GM18507 (cell line): ENCODE data around the gene ATP11C.
A peak's percentile ranks its signal among the peaks of the same experiment; 100 is the strongest.
"Not testable (repeated sequence)": the region's sequence is repeated elsewhere in the genome, so short reads cannot be mapped to it uniquely, and the experiment has no call there.

Experiments used
- DNase-seq: peaks from one replicate; pipeline ENCODE4 v3.0.0; 2011; ENCODE audit warnings: low read depth; ENCODE audit not compliant: insufficient read length; ENCODE audit errors: extremely low spot score
- FAIRE-seq: peaks from 2 replicates; lab custom pipeline; 2011; peaks lifted over from hg19 to GRCh38; lab: Jason Lieb, UNC

Gene ATP11C

GRCh38 chrX:139932901-139933796, at the start of gene ATP11C:
TSS of gene ATP11C (minus strand) at chrX:139933053. CDS start at chrX:139932042, 1,011 bp downstream.
- DNase-seq (peak; percentile 60), FAIRE-seq (peak; percentile 90)

DNA sequence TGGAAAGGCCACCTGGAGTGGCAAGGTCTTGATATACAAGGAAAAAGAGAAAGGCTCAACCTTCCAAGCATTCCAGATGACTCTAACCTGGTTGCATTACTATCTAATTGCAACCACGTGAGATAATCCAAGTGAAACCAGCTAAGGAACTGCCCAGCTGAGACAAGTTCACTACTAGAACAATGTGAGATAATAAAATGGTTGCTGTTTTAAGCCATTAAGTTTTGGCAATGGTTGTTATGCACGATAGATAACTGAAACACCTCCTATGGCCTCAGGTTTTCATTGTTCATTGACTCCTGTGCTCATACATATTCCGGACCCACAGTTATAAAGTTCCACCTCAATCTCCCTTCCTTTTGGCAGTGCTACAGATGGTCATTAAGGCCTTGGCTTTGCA, 41.6 kb upstream of the ATP11C start:
- FAIRE-seq, result no peak
- no peak for DNase-seq

DNA sequence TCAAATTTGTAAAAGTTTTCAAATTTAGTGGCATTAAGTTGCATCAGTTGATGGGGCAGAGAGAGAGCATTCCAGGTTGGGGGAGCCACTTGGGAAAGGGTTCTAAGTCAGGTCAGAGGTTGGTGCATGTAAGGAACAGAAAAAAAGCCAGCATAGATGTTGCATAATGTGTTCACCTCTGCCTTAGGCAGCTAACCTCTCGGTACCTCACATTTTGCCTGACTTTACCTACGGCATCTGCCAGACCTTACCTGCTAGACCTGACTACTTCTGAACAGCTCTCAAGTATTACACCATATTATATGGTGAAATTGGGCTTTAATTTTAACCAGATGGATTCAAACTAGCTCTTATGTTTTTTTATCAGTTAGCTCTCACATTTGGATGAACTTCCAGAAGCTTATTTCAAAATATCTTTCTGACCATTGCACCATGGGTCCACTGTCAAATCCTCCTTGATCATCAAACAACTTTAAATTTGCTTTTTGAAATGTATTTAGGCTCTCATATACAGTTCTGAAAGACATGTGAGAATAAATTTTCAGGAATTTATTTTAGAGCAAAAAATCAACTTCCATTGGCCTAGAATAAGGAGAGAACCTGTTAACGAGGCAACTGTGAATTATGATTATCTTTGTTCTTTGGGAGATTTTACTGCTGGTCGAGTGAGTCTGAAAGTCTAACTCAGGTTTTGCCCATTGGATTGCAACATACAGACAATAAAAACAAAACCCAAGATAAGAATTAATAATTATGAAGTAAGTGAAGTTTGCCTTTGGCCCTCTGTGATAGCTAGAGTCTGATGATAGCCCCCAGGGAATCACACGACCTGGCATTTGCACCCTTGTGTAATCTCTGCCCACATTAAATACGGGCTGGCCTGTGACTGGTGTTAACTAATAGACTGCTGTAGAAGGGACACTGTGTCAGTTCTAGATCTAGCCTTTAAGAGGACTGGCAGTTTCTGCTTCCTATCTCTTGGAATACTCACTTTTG, 40.1 kb upstream of the ATP11C start:
- DNase-seq, result no peak
- FAIRE-seq, result no peak

DNA sequence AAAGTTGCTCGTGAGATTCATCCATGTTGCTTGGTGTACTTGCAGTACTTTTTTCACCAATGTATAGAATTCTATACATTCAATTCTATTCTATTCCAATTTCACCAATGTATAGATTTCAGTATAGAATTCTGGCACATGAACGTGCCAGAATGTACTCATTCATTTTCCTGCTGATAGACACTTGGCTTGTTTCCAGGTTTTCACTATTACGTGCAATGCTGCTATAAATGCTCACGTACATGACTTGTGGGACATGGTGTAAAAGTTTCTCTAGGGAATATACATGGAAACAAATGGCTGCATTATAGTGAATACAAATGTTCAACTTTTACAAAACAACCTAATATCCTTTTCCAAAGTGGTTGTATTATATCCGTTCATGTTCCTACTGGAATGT, 39.3 kb upstream of the ATP11C start:
- DNase-seq (no peak), FAIRE-seq (no peak)

DNA sequence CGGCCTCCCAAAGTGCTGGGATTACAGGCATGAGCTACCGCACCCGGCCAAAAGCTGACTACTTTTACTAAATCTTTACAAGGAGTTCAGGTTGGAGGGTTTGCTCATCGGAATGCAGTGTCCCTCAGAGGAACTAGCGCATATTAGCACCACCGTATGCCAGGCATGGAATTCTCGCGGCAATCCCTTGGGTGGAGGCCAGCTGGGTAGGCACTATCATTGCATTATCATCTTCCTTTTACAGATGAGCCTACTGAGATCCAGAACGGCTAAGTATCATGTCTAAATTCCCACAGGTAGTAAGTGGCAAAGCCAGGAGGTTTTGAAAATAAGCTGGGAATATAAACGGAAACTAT, 38.5 kb upstream of the ATP11C start:
- DNase-seq (no peak), FAIRE-seq (no peak)

DNA sequence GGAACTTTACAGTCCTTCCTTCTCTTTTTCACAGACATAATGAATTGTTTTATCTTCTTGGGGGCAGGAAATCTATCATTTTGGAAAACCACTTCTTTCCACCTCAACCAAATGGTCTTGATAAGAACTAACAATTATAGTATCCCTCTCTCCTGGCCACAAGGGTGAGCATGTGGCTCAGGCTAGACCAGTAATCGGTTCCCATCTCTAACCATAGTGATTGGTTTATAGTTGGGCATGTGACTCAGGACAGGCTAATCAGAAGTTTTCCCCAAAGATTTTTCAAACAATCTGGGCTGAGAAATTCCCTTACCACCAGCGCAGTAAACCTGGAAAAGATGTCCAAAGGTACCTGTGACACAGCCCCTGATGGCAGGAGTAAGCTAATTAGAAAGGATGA, 36.4 kb upstream of the ATP11C start:
- FAIRE-seq (no peak), DNase-seq (no peak)

DNA sequence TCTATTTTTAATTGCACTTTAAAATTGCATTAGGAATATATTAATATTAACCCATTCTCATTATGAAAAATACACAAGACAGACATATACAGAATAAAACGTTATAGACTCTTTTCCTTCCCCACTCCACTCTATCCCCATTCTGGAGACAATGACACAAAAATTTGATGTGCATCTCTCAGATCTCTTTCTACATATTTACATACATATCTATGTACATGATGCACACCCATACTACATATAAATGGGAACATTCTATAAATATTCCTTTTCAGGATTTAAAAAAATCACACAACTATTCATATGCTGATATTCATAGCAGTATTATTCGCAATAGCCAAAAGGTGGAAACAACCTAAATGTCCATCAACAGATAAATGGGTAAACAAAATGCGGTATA, 34.9 kb upstream of the ATP11C start:
- FAIRE-seq (no peak), DNase-seq (no peak)

GRCh38 chrX:139967300-139967699, 34.4 kb upstream of the ATP11C start:
- DNase-seq, result no peak
- peak; percentile 45 for FAIRE-seq

- DNase-seq, FAIRE-seq: not testable (repeated sequence)
These were observed 33.3 kb upstream of the ATP11C start for GRCh38 chrX:139966159-139966558.

- DNase-seq, result no peak
- no peak for FAIRE-seq
These were observed 32.6 kb upstream of the ATP11C start, which contains the start of gene CXorf66 for GRCh38 chrX:139965421-139965820. TSS of gene CXorf66 (minus strand) at chrX:139965521. CDS start at chrX:139965496, 25 bp downstream.

DNA sequence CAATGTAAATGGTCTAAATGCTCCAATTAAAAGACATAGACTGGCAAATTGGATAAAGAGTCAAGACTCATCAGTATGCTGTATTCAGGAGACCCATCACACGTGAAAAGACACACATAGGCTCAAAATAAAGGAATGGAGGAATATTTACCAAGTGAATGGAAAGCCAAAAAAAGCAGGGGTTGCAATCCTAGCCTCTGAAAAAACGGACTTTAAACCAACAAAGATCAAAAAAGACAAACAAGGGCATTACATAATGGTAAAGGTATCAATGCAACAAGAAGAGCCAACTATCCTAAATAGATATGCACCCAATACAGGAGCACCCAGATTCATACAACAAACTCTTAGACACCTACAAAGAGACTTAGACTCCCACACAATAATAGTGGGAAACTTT, 28.2 kb upstream of the ATP11C start:
- not testable (repeated sequence) for FAIRE-seq, DNase-seq

DNA sequence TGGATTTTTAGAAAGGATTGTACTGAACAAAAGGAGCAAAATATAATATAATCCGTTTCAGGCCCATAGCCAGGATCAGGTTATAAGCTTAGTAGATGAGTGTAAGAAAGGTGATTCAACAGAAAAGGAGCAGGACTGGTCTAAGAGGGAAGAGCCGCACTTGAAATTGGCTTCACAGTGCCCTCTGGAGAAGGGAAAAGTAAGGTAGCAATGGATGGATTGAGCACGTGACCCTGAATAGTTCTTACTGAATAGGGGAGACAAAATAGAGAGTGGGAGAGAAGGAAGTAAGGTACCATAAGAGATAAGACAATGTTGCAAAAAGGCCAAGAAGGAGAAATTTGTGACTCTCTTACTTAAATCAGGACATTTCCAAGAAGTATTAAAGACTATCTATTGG, 16.9 kb upstream of the ATP11C start:
- no peak for FAIRE-seq
- DNase-seq, result no peak

DNA sequence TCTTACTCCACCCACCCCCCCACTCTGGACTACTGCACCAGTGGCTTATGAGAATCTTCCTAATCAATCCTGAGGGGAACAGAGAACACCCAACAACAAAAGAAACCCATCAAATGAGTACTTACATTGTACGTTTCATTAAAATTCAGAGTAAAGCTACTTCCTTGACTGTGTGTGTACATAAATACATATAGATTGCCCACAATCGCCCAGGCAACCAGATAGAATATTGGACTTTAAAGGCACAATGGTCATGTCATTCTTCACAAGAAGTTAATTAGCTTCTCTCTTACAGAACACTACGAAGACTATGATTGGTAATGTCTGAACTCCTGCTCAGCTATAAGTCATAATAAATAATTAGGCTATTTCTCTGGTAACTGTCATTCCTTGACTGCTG, 12.2 kb upstream of the ATP11C start:
- no peak for FAIRE-seq
- DNase-seq, result no peak

GRCh38 chrX:139936259-139936658, 3.4 kb upstream of the ATP11C start:
- FAIRE-seq, result peak; percentile 60
- DNase-seq, result no peak

DNA sequence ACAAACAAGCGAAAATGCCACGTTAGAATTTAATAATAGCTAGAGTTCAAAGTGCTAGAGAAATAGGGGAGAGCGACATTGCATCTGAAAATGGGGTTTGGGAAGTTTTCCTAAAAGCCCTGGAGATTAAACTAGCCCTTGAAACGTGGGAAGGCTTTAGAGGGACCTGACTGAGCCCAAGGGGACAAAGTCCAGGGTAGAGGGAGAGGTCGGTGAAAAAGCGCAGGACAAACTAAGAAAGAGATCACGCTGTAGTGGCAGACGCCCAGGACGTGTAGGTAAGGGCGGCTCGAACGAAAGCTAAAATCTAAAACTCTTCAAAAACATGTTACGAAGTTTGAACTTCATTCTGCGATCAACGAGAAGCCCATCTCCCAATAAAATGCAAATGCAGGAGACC, 1.1 kb upstream of the ATP11C start:
- DNase-seq (no peak), FAIRE-seq (no peak)

GRCh38 chrX:139932073-139932900, 566 bp downstream of the ATP11C start:
- DNase-seq (no peak), FAIRE-seq (no peak)

DNA sequence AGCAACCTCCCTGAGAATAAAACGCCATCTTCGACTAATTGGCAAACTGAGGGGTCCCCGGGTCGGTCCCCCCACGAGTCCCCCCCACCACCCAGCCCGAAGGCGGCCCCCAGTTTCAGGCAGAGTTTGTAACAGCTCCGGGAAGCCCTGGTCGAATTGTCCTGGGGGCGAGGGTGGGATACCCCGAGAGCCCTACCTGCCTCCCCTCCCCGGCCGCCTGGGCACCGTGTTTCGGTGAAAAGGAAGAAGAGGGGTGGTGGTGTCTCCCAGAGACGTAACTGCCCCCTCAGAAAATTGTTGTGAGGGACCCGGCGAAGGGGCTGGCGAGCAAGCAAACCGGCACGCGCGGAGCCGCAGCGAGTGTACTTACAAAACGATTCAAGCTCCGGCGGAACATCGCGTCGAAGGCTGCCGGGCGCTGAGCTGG, 1.2 kb downstream of the ATP11C start:
- DNase-seq (no peak), FAIRE-seq (no peak)

DNA sequence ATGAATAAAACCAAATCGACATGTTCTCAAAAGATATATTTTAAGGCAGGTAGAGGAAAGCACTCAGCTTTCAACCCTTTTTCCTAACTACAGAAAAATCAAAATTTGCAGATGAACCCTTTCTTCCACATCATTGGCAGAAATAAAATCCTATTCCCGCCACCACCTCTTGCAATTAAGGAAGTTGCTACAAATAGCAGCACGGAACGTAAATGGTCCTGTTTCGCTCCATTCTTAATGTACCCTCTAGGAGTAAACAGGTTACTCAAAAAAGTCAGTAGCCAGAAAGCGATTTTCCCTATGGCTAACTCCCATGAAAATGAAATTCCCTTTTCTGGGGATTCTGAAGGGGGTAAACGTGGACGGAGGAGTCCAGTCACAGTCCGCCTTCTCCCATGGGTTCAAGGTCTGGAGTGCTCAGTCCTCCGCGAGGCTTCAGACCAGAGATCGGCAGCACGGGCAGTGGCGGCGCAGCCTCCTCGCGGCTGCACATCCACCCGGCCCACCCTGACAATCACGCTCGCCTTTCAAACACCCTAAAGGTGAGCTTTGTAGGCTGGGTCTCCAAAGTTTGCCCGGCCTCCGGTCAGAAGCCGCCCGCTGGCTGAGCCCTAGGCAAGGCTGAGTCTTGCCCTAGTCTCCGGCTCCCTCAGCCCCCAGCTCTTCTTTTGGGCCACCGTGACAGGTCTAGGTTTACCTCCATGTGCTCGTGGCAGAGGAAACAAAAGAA, 1.8 kb downstream of the ATP11C start:
- DNase-seq, result no peak
- FAIRE-seq, result peak; percentile 76

GRCh38 chrX:139930401-139930800, 2.5 kb downstream of the ATP11C start:
- FAIRE-seq (no peak), DNase-seq (no peak)
